MM.1S (cell line): Measurements from ENCODE around the gene AQP3.

Experiments
- CTCF ChIP-seq: fragments of 300-600 bp; sonication (generic); IDR thresholded peaks from 2 replicates; pipeline ENCODE4 v1.5.1; 2016; ENCODE audit warnings: antibody characterized with exemption, low read length, mixed read lengths
- EZH2phosphoT487 ChIP-seq: fragments of 300-600 bp; sonication (generic); IDR thresholded peaks from 2 replicates; pipeline ENCODE4 v1.6.1; 2018; ENCODE audit warnings: antibody characterized with exemption, low read length

DNA sequence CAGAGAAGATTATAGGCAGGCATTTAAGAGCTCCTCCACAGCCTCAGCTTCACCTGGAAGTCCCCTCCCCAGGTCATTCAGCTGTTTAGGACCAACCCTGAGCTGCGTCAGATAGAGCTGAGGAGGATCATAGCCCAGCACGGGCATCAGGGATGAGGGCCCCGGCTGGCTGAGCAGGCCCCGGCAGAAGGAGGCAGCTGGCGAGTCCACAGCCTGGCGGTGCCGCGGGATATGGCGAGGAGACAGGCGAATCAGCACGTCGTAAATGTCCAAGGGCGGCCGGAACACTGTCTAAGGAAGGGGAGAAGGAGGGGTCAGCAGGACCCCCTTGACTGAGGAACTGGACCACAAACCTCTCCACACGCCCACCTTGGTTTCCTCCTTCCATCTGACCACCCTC lies 15.8 kb upstream of the AQP3 start:
- no peak for TF ChIP-seq CTCF
- TF ChIP-seq EZH2phosphoT487 = no peak
